Stimulated activated CD4-positive, alpha-beta T cell treated with anti-CD3 and anti-CD28 coated beads, Interleukin-2, amount 100 ng/mL, for 48 hours (primary cell): ENCODE measurements around the gene BMX.
A peak's percentile ranks its signal among the peaks of the same experiment; 100 is the strongest.

Source experiments
- DNase-seq, 2 donors: peaks; one replicate each; pipeline ENCODE4 v3.0.0-alpha.2; 2020

The BMX gene

DNA sequence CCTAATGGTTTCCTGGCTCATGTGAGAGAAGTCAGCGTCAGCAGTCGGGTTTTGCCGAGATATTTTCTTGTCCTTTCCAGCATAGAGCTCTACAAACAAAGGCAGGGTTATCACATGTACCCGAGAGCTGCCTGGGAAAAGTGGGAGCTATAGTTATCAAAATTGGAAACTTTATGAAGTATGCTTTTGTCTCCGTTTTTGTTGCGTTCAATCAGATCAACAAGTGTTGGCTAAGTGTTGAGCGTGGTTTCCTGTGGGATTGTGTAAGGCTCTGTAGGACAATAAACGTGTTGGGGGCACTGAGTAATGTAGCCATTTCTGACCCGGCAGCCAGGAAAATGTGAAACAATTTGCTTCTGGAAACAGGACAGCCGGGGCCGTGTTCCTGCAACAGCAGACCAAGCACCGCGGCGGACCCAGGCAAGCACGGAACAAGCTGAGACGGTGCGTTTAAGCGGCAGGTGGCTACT is at the start of gene BMX:
Gene BMX (plus strand): TSS at position 311 of the 470 bp plus-strand sequence. CDS start 7,547 bp downstream, outside the sequence.
- no peak for DNase-seq

DNA sequence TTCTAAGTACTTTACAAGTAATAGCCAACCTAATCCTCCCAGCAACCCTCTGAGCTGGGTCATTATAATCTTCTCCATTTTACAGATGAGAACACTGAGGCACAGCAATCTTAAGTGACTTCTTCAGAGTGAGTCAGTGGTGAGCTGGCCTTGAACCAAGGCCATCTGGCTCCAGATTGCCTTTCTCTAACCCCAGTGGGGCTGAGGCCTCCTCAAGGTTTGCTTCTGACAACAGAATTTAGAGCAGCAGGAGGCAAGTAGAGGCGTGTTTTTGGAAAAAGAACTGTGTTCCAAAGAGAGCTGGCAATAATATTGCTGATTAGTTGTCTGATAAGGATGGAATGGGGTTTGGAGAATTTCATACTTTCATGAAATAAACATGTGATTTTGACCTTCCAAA is 48.7 kb upstream of the BMX start:
- no peak for DNase-seq

- DNase-seq, result no peak
Measured at GRCh38 chrX:15464704-15465103, 35.9 kb upstream of the BMX start.

DNA sequence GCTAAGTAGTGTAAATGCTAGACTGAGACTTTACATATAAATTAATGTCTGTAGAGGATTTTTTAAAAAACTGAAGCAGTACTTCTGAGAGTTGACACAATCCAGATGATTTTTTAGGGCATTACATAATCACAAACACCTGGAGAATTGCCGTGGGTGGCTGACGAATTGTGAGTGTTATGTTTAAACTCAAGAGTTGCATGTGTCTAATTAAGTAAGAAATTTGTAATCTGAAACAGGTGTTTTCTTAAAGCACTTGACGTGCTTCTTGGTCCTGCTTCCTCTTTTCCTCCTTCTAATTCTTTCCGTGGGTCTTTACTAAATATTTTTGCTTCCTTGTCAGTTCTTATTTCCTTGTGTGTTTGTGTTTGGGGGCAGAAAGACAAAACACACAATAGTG is 35.3 kb upstream of the BMX start:
- no peak for DNase-seq

GRCh38 chrX:15465896-15466651 is 34.5 kb upstream of the BMX start:
- DNase-seq, result no peak

DNA sequence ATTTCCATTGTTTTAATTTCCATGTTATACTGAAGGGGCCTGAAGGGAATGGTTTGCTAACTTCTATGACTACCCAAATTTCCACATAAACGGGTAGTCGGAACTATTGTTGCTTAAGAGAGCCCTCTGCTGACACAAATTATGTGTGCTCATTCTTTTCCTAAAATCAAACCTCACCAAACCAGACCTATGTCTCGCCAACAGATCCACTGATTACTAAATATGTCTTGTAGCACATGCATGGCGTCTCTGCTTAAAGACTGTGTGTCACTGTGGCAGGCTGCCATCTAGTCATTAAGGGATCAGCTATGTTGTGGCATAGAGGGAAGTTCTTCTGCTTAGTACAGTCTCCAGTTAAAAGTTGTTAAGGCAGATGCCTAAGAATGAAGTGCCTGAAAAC is 32.6 kb upstream of the BMX start:
- no peak for DNase-seq

DNA sequence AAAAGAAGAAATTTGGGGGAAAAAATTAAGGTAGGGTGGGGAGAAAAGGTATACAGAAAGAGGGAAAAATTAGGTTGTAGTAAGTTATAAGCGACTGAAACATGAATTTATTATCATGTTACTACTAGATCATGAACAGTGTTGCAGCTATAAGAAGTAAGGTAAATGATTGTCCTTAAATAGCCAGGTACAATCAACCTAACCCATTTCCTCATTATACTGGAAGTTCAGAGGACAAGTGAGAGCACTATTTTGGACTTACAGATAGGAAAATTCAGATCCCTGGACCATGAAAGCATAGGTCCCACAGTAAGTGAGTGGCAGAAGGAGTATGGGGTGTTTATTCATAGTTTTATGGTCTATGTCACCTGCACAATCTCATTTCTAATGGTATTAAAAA is 31.0 kb upstream of the BMX start:
- no peak for DNase-seq

- DNase-seq, result peak; percentile 43 to 55
Measured at GRCh38 chrX:15471028-15471427, 29.6 kb upstream of the BMX start.

DNA sequence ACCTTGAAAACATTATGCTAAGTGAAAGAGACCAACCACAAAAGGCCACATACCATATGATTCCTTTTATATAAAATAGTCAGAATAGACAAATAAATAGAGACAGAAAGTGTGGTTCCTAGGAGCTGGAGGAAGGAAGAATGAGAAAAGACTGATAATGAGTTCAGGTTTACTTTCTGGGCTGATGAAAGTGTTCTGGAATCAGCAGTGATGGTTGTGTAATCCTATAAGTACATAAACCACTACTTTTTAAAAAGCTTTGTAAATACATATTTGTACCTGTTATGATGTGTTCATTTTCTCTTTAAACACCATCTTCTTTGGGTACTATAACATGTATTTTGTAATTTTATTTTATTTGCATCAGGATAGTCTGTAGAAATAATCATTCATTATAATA is 28.1 kb upstream of the BMX start:
- DNase-seq, result no peak

DNA sequence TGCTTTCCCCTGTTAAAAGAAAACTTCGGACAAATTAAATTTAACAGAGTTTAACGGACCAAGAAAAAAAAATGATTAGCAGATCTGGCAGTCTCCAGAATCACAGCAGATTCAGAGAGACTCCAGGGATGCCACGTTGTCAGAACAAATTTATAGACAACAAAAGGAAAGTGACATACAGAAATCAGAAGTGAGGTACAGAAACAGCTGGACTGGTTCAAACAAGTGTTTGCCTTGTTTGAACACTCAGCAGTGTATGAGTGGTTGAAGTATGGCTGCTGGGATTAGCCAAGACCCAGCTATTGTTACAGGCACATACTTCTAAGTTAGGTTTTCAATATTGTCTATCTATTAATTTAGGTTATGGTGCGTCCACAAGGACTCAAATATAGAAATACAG is 26.6 kb upstream of the BMX start:
- no peak for DNase-seq

DNA sequence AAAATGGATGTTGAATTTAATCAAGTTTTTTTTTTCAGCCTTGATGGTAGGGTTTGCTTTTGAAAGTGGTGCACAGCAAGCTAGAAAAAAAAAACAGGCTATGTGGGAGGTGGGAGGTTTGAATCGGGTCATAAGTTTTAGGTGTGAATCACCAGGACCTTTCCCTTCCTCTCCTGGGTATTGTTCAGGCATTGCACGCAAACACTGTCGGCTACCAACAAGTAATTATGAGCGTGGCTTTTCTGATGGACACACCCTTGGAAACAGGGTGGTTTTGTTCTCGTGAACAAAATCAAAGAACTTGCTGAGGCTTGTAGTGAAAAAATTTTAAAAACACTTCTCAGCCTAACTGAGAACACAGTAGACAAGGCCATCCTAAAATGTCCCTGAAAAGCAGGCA is 25.6 kb upstream of the BMX start:
- no peak for DNase-seq

DNA sequence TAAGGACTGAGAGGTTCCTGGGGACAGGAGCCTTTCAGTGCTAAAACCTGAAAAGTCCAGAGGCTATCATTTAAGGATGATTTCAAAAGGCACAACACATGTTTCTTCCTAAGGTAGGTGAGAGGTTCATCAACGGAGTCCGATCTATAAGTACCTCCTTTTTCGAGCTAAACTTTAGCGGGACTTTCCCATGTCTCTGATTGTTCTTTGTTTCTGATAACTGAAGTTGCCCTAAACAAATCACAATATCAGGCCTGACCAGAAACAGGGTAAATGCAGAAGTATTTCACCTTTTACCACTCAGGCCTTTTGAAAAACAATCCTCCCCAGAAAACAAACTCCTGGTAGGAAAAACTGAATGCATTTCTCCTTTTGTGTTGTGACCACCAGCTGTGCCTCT is 25.1 kb upstream of the BMX start:
- DNase-seq, result no peak

DNA sequence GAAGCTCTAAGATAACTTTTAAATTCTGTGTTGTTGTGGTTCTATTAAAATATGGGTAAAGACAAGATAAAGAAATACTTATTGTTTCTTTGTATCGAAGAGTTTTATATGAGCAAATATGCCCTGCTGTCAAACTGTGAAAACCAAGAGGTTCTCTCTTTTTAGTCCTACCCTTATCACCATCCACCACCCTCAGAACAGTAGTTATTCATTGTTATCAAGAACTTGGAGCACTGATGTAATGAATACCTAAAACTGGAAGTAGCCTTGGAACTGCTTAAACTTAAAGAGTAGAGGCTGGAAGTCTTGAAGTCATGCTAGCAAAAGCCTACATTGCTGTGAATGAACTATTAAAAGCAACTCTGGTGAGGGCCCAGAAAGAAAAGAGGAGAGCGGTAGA is 16.7 kb upstream of the BMX start:
- DNase-seq, result no peak

- no peak for DNase-seq
Measured at GRCh38 chrX:15492469-15492868, 8.1 kb upstream of the BMX start.

- peak; percentile 34 to 47 for DNase-seq
Measured at GRCh38 chrX:15493118-15493962, 7.3 kb upstream of the BMX start, which contains the start of gene PIR. TSS of gene PIR (minus strand) at chrX:15493333. CDS start at chrX:15491257, 2,076 bp downstream.

DNA sequence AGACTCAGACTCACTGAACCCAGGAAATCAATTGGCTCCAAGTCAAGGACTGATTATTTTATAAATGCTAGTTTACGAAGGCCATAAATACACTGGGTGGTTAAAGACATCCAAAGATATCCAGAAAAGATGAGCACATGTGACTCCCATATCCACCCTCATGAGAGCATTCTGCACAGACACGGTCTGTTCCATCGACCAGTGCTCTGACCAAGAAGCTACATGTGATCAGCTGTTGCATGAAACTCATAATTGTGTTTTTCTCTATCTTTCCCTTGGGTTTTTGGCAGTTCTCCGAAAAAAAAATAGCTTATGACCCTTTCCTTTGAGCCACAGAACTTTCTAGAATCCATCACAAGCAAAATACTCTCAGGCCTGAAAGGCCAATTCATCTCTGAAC is 4.8 kb upstream of the BMX start:
- DNase-seq, result no peak

GRCh38 chrX:15496824-15497223 is 3.8 kb upstream of the BMX start:
- no peak for DNase-seq

GRCh38 chrX:15497865-15498264 is 2.7 kb upstream of the BMX start:
- peak; percentile 36 to 50 for DNase-seq

GRCh38 chrX:15498741-15499140 is 1.9 kb upstream of the BMX start:
- no peak for DNase-seq

DNA sequence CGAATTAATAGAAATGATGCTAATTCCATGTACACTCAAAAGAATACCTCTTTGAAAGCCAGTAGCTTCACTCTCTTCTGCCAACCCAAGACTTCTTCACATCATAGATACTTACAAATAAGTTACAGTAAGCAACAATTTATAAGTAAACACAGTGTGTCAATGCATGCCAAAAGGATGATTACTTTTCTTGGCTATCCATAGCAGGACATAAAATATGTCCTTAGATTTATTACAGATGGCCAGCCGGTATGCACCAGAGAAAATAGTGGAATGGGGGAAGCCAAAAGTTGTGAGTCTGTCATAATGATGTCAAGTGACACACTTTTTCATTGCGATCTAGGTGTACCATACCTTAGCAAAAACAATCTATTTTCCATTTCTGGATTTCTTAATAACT is 631 bp upstream of the BMX start:
- no peak for DNase-seq

DNA sequence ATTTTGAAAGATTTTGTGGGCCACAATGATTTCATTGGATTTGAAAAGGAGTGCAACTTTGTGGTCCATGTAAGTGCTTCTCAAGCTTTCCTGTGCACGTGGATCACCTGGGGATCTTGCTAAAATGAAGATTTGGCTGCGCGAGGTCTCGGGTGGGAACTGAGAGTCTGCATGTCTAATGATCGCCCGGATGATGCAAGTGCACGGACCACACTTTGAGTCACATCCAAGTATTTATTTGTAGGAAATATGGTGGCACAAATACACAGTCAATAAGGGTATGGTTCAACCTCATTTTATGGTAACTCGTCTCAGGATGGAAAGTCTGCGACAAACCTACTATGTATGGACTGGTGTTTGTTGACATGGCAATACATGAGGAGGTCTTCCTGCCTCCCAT is 899 bp downstream of the BMX start:
- no peak for DNase-seq

- no peak for DNase-seq
Measured at GRCh38 chrX:15504661-15505060, 4.1 kb downstream of the BMX start.

- no peak for DNase-seq
Measured at GRCh38 chrX:15505101-15505500, 4.5 kb downstream of the BMX start.

- DNase-seq, result no peak
Measured at GRCh38 chrX:15507005-15507404, 6.4 kb downstream of the BMX start.
